OCI-LY1 (cell line): Measurements from ENCODE around the gene ASB6.

Source experiments
- H2AFZ ChIP-seq: fragments of 200-600 bp; sonication (generic), shearing (Covaris generic); 2 replicates; pipeline ENCODE4 v1.6.0; 2014; ENCODE audit warnings: antibody characterized with exemption, mild to moderate bottlenecking, low read length
- H3F3A ChIP-seq: fragments of 200-600 bp; sonication (generic), shearing (Covaris generic); 2 replicates; pipeline ENCODE4 v1.6.0; 2014; ENCODE audit warnings: mild to moderate bottlenecking, antibody characterized with exemption, low read length, moderate library complexity; ENCODE audit not compliant: insufficient read depth
- H3K27ac ChIP-seq: fragments of 200-600 bp; sonication (generic); 2 replicates; pipeline ENCODE4 v1.5.1; 2014; ENCODE audit warnings: low read length, mixed run types, mild to moderate bottlenecking, low read depth; ENCODE audit not compliant: poor library complexity, severe bottlenecking
- H3K27me3 ChIP-seq: fragments of 200-600 bp; sonication (generic); 2 replicates; pipeline ENCODE4 v1.6.0; 2014; ENCODE audit warnings: antibody characterized with exemption, mild to moderate bottlenecking, low read length, moderate library complexity; ENCODE audit not compliant: insufficient read depth
- H3K36me3 ChIP-seq: fragments of 200-600 bp; sonication (generic); 2 replicates; pipeline ENCODE4 v1.6.1; 2014; ENCODE audit warnings: mild to moderate bottlenecking, antibody characterized with exemption, low read length, moderate library complexity, mixed read lengths; ENCODE audit not compliant: insufficient read depth
- H3K4me1 ChIP-seq: fragments of 200-600 bp; sonication (generic); 2 replicates; pipeline ENCODE4 v1.5.1; 2014; ENCODE audit warnings: mild to moderate bottlenecking, low read length, moderate library complexity; ENCODE audit not compliant: insufficient read depth, severe bottlenecking
- H3K4me2 ChIP-seq: fragments of 200-600 bp; sonication (generic), shearing (Covaris generic); 2 replicates; pipeline ENCODE4 v1.6.1; 2014; ENCODE audit warnings: low read length
- H3K4me3 ChIP-seq: fragments of 200-600 bp; sonication (generic); 2 replicates; pipeline ENCODE4 v1.5.1; 2014; ENCODE audit warnings: low read length, low read depth, mild to moderate bottlenecking, mixed read lengths; ENCODE audit not compliant: poor library complexity, severe bottlenecking
- H3K79me2 ChIP-seq: fragments of 200-600 bp; shearing (Covaris generic); 2 replicates; pipeline ENCODE4 v1.6.1; 2016; ENCODE audit warnings: mixed run types, low read length, mixed read lengths; ENCODE audit not compliant: insufficient read depth
- H3K9ac ChIP-seq: fragments of 200-600 bp; sonication (generic), shearing (Covaris generic); 2 replicates; pipeline ENCODE4 v1.6.1; 2014; ENCODE audit warnings: mild to moderate bottlenecking, low read length, mixed read lengths
- H3K9me2 ChIP-seq: fragments of 200-600 bp; sonication (generic), shearing (Covaris generic); 2 replicates; pipeline ENCODE4 v1.6.1; 2014; ENCODE audit warnings: low read depth, mild to moderate bottlenecking, low read length, mixed read lengths
- H3K9me3 ChIP-seq: fragments of 200-600 bp; shearing (Covaris generic); 2 replicates; pipeline ENCODE4 v1.6.1; 2014; ENCODE audit warnings: low read length, mixed read lengths
- H4K20me1 ChIP-seq: fragments of 200-600 bp; sonication (generic), shearing (Covaris generic); 2 replicates; pipeline ENCODE4 v1.6.0; 2016; ENCODE audit warnings: mild to moderate bottlenecking, low read length; ENCODE audit not compliant: insufficient read depth
- CTCF ChIP-seq: fragments of 200-600 bp; sonication (generic), shearing (Covaris generic); IDR thresholded peaks from 2 replicates; pipeline ENCODE4 v1.5.1; 2017; ENCODE audit warnings: mild to moderate bottlenecking, antibody characterized with exemption, low read length, moderate library complexity, mixed read lengths
- EZH2 ChIP-seq: fragments of 200-600 bp; sonication (generic), shearing (Covaris generic); IDR thresholded peaks from 2 replicates; pipeline ENCODE4 v1.8.0; 2017; ENCODE audit warnings: borderline replicate concordance, mixed run types, mild to moderate bottlenecking, antibody characterized with exemption, low read length, moderate library complexity, mixed read lengths

The ASB6 gene

DNA sequence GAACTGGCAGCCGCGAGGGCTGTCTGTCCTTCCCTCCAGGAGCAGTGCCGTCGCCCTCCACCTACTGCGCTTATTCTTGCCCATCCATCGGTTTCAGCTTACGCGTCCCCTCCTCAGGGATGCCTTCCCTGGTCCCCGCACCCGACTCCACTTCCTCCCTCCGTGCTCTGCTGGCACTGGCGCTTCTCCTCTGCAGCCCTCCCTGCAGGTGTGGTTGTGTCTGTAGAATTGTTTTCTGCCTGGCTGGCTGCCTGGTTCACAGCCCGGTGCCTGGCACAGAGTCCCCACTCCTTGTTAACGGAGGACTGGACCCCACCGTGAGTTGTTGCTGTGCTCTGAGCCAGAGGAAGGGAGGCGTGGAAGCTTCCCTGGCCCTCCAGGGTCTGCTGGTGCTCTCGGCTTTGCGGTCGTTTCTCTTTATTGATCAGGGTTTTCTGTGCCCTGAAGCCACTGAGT is 10.2 kb downstream of the ASB6 start:
- peaks cover 56% of the 10 kb centered on the region for H3K79me2 ChIP-seq
- H3F3A ChIP-seq, result no peaks in the 10 kb centered on the region
- no peaks in the 10 kb centered on the region for H3K27me3 ChIP-seq
- no peak overlapping the region for H3K4me3 ChIP-seq
- H3K9me3 ChIP-seq, result no peaks in the 10 kb centered on the region
- no peak overlapping the region for H3K9ac ChIP-seq
- no peak overlapping the region for H2AFZ ChIP-seq
- H3K36me3 ChIP-seq, result peaks cover 83% of the 10 kb centered on the region
- H3K4me1 ChIP-seq, result peaks cover 24% of the 10 kb centered on the region
- no peak overlapping the region for H3K4me2 ChIP-seq
- no peaks in the 10 kb centered on the region for H3K9me2 ChIP-seq
- H4K20me1 ChIP-seq, result no peaks in the 10 kb centered on the region
- no peak for TF ChIP-seq EZH2
- TF ChIP-seq CTCF, result no peak
- H3K27ac ChIP-seq, result no peak overlapping the region

DNA sequence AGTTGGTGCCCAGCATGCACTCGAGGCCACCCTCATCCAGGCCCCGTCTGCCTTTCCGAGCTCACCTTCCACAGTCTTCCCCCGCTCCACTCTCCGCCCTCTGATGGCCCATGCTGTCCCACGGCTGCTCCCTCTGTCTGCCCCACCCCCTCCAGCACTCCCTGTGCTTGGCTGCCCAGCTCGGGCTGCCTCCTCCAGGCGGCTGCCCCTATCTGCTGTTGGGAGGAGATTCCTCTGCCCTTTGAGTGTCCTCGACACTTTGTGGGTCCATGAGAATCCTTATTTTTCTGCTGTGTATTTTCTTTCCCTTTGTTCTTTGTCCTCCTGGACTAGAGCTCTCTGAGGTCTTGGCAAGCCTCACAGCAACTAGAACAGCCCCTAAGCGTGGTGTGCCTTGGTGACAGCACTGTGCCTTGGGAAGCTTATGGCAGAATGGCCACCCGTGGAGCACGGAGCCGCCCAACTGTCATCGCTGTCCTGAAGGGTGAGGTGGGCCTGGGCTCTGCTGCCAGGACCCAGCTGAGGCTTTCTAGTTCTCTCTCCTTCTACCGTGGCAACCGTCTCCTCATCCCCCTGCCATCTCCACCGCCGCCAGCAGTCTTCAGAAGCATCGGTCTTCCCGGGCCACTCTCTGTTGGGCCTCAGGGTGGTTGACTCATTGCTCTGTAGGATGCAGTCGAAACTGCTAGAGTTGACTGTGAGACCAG is 10.8 kb downstream of the ASB6 start:
- no peak overlapping the region for H3K9ac ChIP-seq
- no peak overlapping the region for H3K27ac ChIP-seq
- H3K4me1 ChIP-seq, result peaks cover 24% of the 10 kb centered on the region
- H2AFZ ChIP-seq, result no peak overlapping the region
- no peaks in the 10 kb centered on the region for H3K27me3 ChIP-seq
- no peaks in the 10 kb centered on the region for H3K9me3 ChIP-seq
- no peak overlapping the region for H3K4me3 ChIP-seq
- H3K36me3 ChIP-seq, result peaks cover 80% of the 10 kb centered on the region
- H3K9me2 ChIP-seq, result no peaks in the 10 kb centered on the region
- peaks cover 60% of the 10 kb centered on the region for H3K79me2 ChIP-seq
- H3K4me2 ChIP-seq, result no peak overlapping the region
- no peaks in the 10 kb centered on the region for H3F3A ChIP-seq
- no peaks in the 10 kb centered on the region for H4K20me1 ChIP-seq
- TF ChIP-seq CTCF (no peak), EZH2 (no peak)

GRCh38 chr9:129629251-129629820 is 12.6 kb downstream of the ASB6 start:
- Histone ChIP-seq H3F3A (no peaks in the 10 kb centered on the region), H4K20me1 (no peaks in the 10 kb centered on the region), H3K4me3 (no peak overlapping the region), H3K27ac (no peak overlapping the region), H3K27me3 (no peaks in the 10 kb centered on the region), H3K9me2 (no peaks in the 10 kb centered on the region), H2AFZ (no peak overlapping the region), H3K79me2 (peaks cover 60% of the 10 kb centered on the region), H3K36me3 (peaks cover 64% of the 10 kb centered on the region), H3K9me3 (no peaks in the 10 kb centered on the region), H3K4me1 (peaks cover 38% of the 10 kb centered on the region), H3K4me2 (no peak overlapping the region), H3K9ac (no peak overlapping the region)
- no peak for TF ChIP-seq CTCF
- no peak for TF ChIP-seq EZH2
